HEK293T (cell line): ENCODE measurements around the gene FRMD5.

Experiments
- ARNT ChIP-seq: fragments of 450-650 bp; IDR thresholded peaks from 2 replicates; pipeline ENCODE4 v1.6.1; 2017; ENCODE audit warnings: mild to moderate bottlenecking
- BHLHE40 ChIP-seq: fragments of 450-650 bp; IDR thresholded peaks from 2 replicates; pipeline ENCODE4 v1.6.1; 2016; ENCODE audit warnings: mild to moderate bottlenecking, moderate library complexity, borderline replicate concordance
- CTBP1 ChIP-seq: fragments of 450-650 bp; IDR thresholded peaks from 2 replicates; pipeline ENCODE4 v1.6.1; 2016; ENCODE audit warnings: borderline replicate concordance
- FOXK2 ChIP-seq: fragments of 450-650 bp; IDR thresholded peaks from 2 replicates; pipeline ENCODE4 v1.6.1; 2016; ENCODE audit warnings: mild to moderate bottlenecking
- FOXM1 ChIP-seq: fragments of 450-650 bp; IDR thresholded peaks from 2 replicates; pipeline ENCODE4 v1.6.1; 2017; ENCODE audit warnings: mild to moderate bottlenecking, borderline replicate concordance
- HDGF ChIP-seq: fragments of 450-650 bp; IDR thresholded peaks from 2 replicates; pipeline ENCODE4 v1.6.1; 2017; ENCODE audit warnings: antibody characterized with exemption, borderline replicate concordance
- LEF1 ChIP-seq: fragments of 450-650 bp; IDR thresholded peaks from 2 replicates; pipeline ENCODE4 v1.6.1; 2017; ENCODE audit warnings: mild to moderate bottlenecking, borderline replicate concordance
- NFRKB ChIP-seq: fragments of 450-650 bp; IDR thresholded peaks from 2 replicates; pipeline ENCODE4 v1.6.1; 2016; ENCODE audit warnings: mild to moderate bottlenecking, moderate library complexity
- SP1 ChIP-seq: fragments of 450-650 bp; IDR thresholded peaks from 2 replicates; pipeline ENCODE4 v1.6.1; 2017
- SUZ12 ChIP-seq: fragments of 450-650 bp; IDR thresholded peaks from 2 replicates; pipeline ENCODE4 v1.6.1; 2016; ENCODE audit warnings: mild to moderate bottlenecking
- TARDBP ChIP-seq: fragments of 450-650 bp; IDR thresholded peaks from 2 replicates; pipeline ENCODE4 v1.6.1; 2016

DNA sequence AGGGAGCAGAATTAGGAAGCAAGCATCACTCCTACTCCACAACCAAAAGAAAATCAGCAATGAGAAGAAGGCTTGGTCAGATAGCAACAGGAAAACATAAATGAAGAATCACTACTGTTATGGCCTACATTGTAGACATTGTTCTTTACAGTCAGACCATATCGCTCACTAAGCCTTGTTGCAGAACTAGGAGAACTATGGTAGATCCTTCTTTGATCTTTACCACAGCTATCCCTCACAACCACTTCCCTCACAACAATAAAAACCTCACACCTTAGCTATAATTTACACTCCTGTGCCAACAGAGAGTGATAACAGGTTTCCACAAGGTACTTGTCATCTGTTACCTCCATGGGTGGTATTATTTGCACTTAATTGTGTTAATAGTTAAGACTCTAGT is 241.7 kb downstream of the FRMD5 start:
- TF ChIP-seq FOXM1 (no peak), CTBP1 (no peak), LEF1 (no peak), SP1 (no peak), SUZ12 (no peak), TARDBP (no peak), NFRKB (no peak), HDGF (no peak), BHLHE40 (no peak), ARNT (no peak), FOXK2 (no peak)
